Activated CD4-positive, alpha-beta T cell treated with anti-CD3 and anti-CD28 coated beads, Interleukin-2, amount 50 U/mL, for 4 hours (primary cell): ENCODE measurements around the gene GRIFIN.
A peak's percentile ranks its signal among the peaks of the same experiment; 100 is the strongest.
"Not testable (repeated sequence)": the region's sequence is repeated elsewhere in the genome, so short reads cannot be mapped to it uniquely, and the experiment has no call there.

Experiments
- DNase-seq, 2 experiments: peaks; one replicate each; pipeline ENCODE4 v3.0.0-alpha.2; 2020

GRIFIN gene

GRCh38 chr7:2477447-2478398 lies 1.5 kb upstream of the GRIFIN start:
- DNase-seq = peak; percentile 33 to 37

- no peak for DNase-seq
Measured at GRCh38 chr7:2476776-2477446, 713 bp upstream of the GRIFIN start.

GRCh38 chr7:2475678-2476015 lies 551 bp downstream of the GRIFIN start:
- DNase-seq = no peak

- no peak for DNase-seq
Measured at GRCh38 chr7:2474813-2475677, 1.2 kb downstream of the GRIFIN start.

GRCh38 chr7:2474224-2474623 lies 2.0 kb downstream of the GRIFIN start:
- DNase-seq = no peak

GRCh38 chr7:2473496-2474180 lies 2.6 kb downstream of the GRIFIN start:
- DNase-seq = no peak

GRCh38 chr7:2472739-2473138 lies 3.5 kb downstream of the GRIFIN start:
- DNase-seq = no peak

- no peak for DNase-seq
Measured at GRCh38 chr7:2471396-2471795, 4.8 kb downstream of the GRIFIN start.

GRCh38 chr7:2471022-2471329 lies 5.2 kb downstream of the GRIFIN start:
- DNase-seq = no peak

GRCh38 chr7:2470204-2471021 lies 5.8 kb downstream of the GRIFIN start:
- no peak for DNase-seq

- DNase-seq = not testable (repeated sequence)
Measured at GRCh38 chr7:2469460-2470203, 6.6 kb downstream of the GRIFIN start.

GRCh38 chr7:2468227-2468626 lies 8.0 kb downstream of the GRIFIN start:
- DNase-seq = no peak

GRCh38 chr7:2466675-2467074 lies 9.5 kb downstream of the GRIFIN start:
- DNase-seq = no peak

- no peak for DNase-seq
Measured at GRCh38 chr7:2465928-2466327, 10.3 kb downstream of the GRIFIN start.

GRCh38 chr7:2462731-2463130 lies 13.5 kb downstream of the GRIFIN start:
- no peak for DNase-seq

- no peak for DNase-seq
Measured at GRCh38 chr7:2461268-2462026, 14.8 kb downstream of the GRIFIN start.

GRCh38 chr7:2460641-2461040 lies 15.6 kb downstream of the GRIFIN start:
- no peak for DNase-seq

- no peak for DNase-seq
Measured at GRCh38 chr7:2460188-2460587, 16.0 kb downstream of the GRIFIN start.

GRCh38 chr7:2459674-2460073 lies 16.5 kb downstream of the GRIFIN start:
- no peak for DNase-seq

- DNase-seq = not testable (repeated sequence)
Measured at GRCh38 chr7:2453849-2454248, 22.3 kb downstream of the GRIFIN start.
